A673 (cell line): ENCODE measurements around the gene CCDC24. TPM values are rescaled to one million over a fixed set of nuclear protein-coding genes. Genes with fewer than 3 reads are reported as not detected.

Source experiments
- BruUV-seq: library from RNA; stranded (reverse); fragments of 400-500 nt; replicated peaks from 2 replicates; lab custom pipeline; 2021; lab: Mats Ljungman, UMichigan
- CTCF ChIA-PET: fragments of 300-600 bp; sonication (Branson Sonifier 250); formaldehyde crosslinking; loops from one replicate; lab custom pipeline; 2022; ENCODE audit warnings: antibody characterized with exemption; lab: Charles Lee
- POLR2A ChIA-PET: fragments of 300-600 bp; sonication (Branson Sonifier 250); formaldehyde crosslinking; loops from one replicate; lab custom pipeline; 2022; ENCODE audit warnings: antibody characterized with exemption; ENCODE audit not compliant: low non-redundant PET; lab: Charles Lee
- DNase-seq: peaks from one replicate; pipeline ENCODE4 v3.0.0-alpha.2; 2015; ENCODE audit warnings: low spot score
- H3K27ac ChIP-seq: fragments of 200-600 bp; sonication (generic); 2 replicates; pipeline ENCODE4 v1.5.1; 2016; ENCODE audit warnings: mixed run types, low read depth, mild to moderate bottlenecking, mixed read lengths, antibody characterized with exemption, low read length; ENCODE audit not compliant: poor library complexity, severe bottlenecking
- H3K27me3 ChIP-seq: fragments of 200-600 bp; sonication (generic); replicated peaks from 2 replicates; pipeline ENCODE4 v1.6.1; 2017; ENCODE audit warnings: mixed run types, low read depth, mild to moderate bottlenecking, mixed read lengths, antibody characterized with exemption, low read length; ENCODE audit not compliant: insufficient read depth, poor library complexity
- H3K36me3 ChIP-seq: fragments of 200-600 bp; sonication (generic); 2 replicates; pipeline ENCODE4 v1.6.1; 2016; ENCODE audit warnings: mixed run types, mild to moderate bottlenecking, mixed read lengths, antibody characterized with exemption, low read length; ENCODE audit not compliant: insufficient read depth, poor library complexity, severe bottlenecking
- H3K4me1 ChIP-seq: fragments of 200-600 bp; sonication (generic); 2 replicates; pipeline ENCODE4 v1.6.1; 2017; ENCODE audit warnings: mixed run types, mild to moderate bottlenecking, mixed read lengths, antibody characterized with exemption, low read length; ENCODE audit not compliant: insufficient read depth, poor library complexity, severe bottlenecking
- H3K4me3 ChIP-seq: fragments of 200-600 bp; sonication (generic); 2 replicates; pipeline ENCODE4 v1.5.1; 2016; ENCODE audit warnings: low read depth, mixed run types, mild to moderate bottlenecking, mixed read lengths, low read length; ENCODE audit not compliant: poor library complexity, severe bottlenecking
- H3K9me3 ChIP-seq: fragments of 200-600 bp; sonication (generic); 2 replicates; pipeline ENCODE4 v1.6.1; 2016; ENCODE audit warnings: mixed run types, low read depth, mild to moderate bottlenecking, mixed read lengths, antibody characterized with exemption, low read length; ENCODE audit not compliant: poor library complexity, severe bottlenecking
- CTCF ChIP-seq: fragments of 300-800, 200-600 bp; sonication (generic); conservative IDR thresholded peaks from 2 replicates; pipeline ENCODE4 v1.5.1; 2017; ENCODE audit warnings: low read depth, mild to moderate bottlenecking, antibody characterized with exemption, low read length, moderate library complexity, mixed read lengths
- EZH2 ChIP-seq: fragments of 200-600 bp; sonication (generic); IDR thresholded peaks from 2 replicates; pipeline ENCODE4 v1.6.1; 2017; ENCODE audit warnings: borderline replicate concordance, low read depth, mild to moderate bottlenecking, mixed read lengths, antibody characterized with exemption, low read length; ENCODE audit not compliant: poor library complexity, severe bottlenecking
- intact Hi-C: fragments of 100-400 bp; cut with micrococcal nuclease; formaldehyde crosslinking; loops from one replicate; pipeline ENCODE4 v1.10.0; 2022; ENCODE audit not compliant: unreplicated experiment
- total RNA-seq: library from RNA; stranded (reverse); gene quantifications from 2 replicates; pipeline ENCODE4 v1.2.3, GENCODE V29; 2021

CCDC24 gene
- total RNA-seq, 1 experiment from 2014 or later, result 5.6 TPM

GRCh38 chr1:44029911-44030604, 38.7 kb downstream of the CCDC24 start:
- no peaks in the 10 kb centered on the region for H3K36me3 ChIP-seq
- ChIA-PET POLR2A (interaction anchor here (0.7 kb wide), 2 partner anchors 16 to 46 kb away, joined by 4 to 6 read pairs; no protein-coding TSS in a partner anchor), CTCF (interaction anchor here (0.6 to 0.8 kb wide), 2 partner anchors 12 to 266 kb away, joined by 3 read pairs; no protein-coding TSS in a partner anchor)
- no peaks in the 10 kb centered on the region for H3K27me3 ChIP-seq
- TF ChIP-seq CTCF (no peak), EZH2 (no peak)
- H3K27ac ChIP-seq, result peak overlapping the region; percentile 90
- peak; percentile 95 for DNase-seq
- H3K9me3 ChIP-seq, result no peaks in the 10 kb centered on the region
- H3K4me1 ChIP-seq, result peaks cover 11% of the 10 kb centered on the region
- intact Hi-C loops, result no loop called here
- no TSS peak for BruUV-seq
- peak overlapping the region; percentile 91 for H3K4me3 ChIP-seq

- H3K9me3 ChIP-seq, result no peaks in the 10 kb centered on the region
- POLR2A ChIA-PET, result interaction anchor here (0.6 to 0.7 kb wide), 5 partner anchors 16 to 324 kb away, joined by 4 to 10 read pairs (median 9); no protein-coding TSS in a partner anchor
- DNase-seq, result peak; percentile 51
- H3K27ac ChIP-seq, result peak overlapping the region; percentile 90
- H3K4me3 ChIP-seq, result peak overlapping the region; percentile 91
- TF ChIP-seq CTCF (no peak; the same call in 1 of the 2 replicates), EZH2 (no peak)
- CTCF ChIA-PET, result interaction anchor here (0.6 to 1.2 kb wide), 4 partner anchors 11 to 267 kb away, joined by 3 to 4 read pairs (median 4); partner anchors contain the start of gene CCDC24
- intact Hi-C loops, result no loop called here
- H3K27me3 ChIP-seq, result no peaks in the 10 kb centered on the region
- peaks cover 13% of the 10 kb centered on the region for H3K4me1 ChIP-seq
- H3K36me3 ChIP-seq, result no peaks in the 10 kb centered on the region
- BruUV-seq, result no TSS peak
Measured at GRCh38 chr1:44030605-44031251, 39.3 kb downstream of the CCDC24 start.

GRCh38 chr1:44031252-44032169, 40.1 kb downstream of the CCDC24 start, which contains the start of gene SLC6A9:
TSS of gene SLC6A9 (minus strand) at chr1:44031462. CDS start at chr1:44024277, 7,185 bp downstream.
- H3K36me3 ChIP-seq, result no peaks in the 10 kb centered on the region
- no TSS peak for BruUV-seq
- POLR2A ChIA-PET, result interaction anchor here (0.6 kb wide), 5 partner anchors 9 to 324 kb away, joined by 4 to 10 read pairs (median 9); no protein-coding TSS in a partner anchor
- no peak for TF ChIP-seq CTCF
- no peak for TF ChIP-seq EZH2
- peaks cover 20% of the 10 kb centered on the region for H3K4me1 ChIP-seq
- H3K27me3 ChIP-seq, result no peaks in the 10 kb centered on the region
- CTCF ChIA-PET, result interaction anchor here (0.6 to 1.2 kb wide), 2 partner anchors 40 to 268 kb away, joined by 4 read pairs; partner anchors contain the start of gene CCDC24
- H3K4me3 ChIP-seq, result peak within 1 kb of the TSS; percentile 91
- intact Hi-C loops, result no loop called here
- H3K27ac ChIP-seq, result peak within 1 kb of the TSS; percentile 90
- DNase-seq, result peak; percentile 91
- H3K9me3 ChIP-seq, result no peaks in the 10 kb centered on the region
